ENCODE results near the gene KCNK17. TPM values are rescaled to one million over a fixed set of nuclear protein-coding genes. Genes with fewer than 3 reads are reported as not detected.

Gene KCNK17
- total RNA-seq, 4 donors from 2014 or later = not detected

DNA sequence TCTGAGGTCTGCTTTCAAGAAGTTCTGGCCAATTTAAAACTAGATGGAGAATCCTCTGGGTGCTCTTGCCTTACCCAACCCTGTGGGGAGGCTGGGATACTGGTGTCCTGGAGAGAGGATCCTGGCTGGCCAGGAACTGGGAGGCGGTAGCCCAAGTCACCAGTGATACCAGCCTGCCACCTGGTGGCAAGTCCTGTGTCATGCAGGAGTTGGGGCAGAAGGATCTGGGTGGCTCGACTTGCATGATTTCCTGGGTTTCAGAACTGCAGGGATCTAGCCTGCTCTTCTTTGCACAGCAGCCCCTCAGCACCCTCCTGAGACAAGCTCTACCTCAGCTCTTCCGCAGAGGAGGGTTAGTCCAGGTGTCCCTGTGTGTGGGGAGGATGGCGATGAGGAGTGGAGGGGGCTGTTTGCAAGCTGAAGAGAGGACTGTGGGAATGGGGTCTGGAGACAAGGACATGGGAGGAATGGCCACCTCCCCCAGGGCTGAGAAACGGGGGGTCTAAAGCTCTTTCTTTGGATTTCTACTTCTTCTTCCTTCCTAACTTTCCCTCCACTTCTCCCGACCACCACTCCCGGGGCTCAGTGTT, 4.2 kb downstream of the KCNK17 start:
- TF ChIP-seq, protein P1, sequence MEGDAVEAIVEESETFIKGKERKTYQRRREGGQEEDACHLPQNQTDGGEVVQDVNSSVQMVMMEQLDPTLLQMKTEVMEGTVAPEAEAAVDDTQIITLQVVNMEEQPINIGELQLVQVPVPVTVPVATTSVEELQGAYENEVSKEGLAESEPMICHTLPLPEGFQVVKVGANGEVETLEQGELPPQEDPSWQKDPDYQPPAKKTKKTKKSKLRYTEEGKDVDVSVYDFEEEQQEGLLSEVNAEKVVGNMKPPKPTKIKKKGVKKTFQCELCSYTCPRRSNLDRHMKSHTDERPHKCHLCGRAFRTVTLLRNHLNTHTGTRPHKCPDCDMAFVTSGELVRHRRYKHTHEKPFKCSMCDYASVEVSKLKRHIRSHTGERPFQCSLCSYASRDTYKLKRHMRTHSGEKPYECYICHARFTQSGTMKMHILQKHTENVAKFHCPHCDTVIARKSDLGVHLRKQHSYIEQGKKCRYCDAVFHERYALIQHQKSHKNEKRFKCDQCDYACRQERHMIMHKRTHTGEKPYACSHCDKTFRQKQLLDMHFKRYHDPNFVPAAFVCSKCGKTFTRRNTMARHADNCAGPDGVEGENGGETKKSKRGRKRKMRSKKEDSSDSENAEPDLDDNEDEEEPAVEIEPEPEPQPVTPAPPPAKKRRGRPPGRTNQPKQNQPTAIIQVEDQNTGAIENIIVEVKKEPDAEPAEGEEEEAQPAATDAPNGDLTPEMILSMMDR (IDR thresholded peaks at IDR 0.05; ENCODE audit: low read depth) = no peak

DNA sequence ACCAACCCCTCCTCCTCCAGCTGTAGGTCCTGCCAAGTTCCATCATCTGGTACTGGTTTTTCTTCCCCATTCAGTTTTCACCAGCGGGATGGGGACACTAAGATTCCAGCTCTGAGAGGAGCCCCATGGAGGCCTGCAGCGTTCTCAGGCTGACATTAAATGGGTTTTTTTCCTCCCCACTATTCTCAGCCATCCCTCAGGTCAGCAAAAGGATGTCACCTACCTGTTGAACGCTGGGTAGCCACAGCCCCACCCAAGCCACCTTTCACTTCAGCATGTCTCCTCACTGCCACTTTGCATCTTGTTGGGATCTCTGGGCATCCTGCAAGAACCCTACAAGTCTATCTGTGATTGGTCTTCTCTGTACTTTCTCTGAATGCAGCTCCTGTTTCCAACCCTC, 6.8 kb downstream of the KCNK17 start:
- TF ChIP-seq, protein P1 (IDR thresholded peaks at IDR 0.05; ENCODE audit: low read depth) = no peak

DNA sequence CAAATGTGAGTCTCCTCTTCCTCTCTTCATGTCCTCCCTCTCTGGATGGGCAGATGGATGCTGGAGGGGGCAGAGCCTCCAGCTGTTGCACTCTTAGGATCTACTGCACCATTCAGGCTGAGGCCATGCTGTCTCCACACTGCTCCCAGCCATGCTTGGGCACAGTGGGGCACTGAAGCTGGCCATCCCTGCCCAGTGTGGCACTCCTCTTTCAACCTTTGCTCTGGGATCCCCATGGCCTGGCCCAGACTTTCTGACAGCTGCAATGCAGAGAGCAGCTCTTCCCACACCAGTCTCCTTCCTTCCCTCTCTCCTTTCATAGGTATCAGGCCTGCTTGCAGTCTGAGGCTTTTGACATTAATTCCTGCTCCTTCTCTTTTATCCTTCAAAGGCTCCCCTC, 9.3 kb downstream of the KCNK17 start:
- TF ChIP-seq, protein P1 (IDR thresholded peaks at IDR 0.05; ENCODE audit: low read depth) = no peak

- TF ChIP-seq, protein P1 (IDR thresholded peaks at IDR 0.05; ENCODE audit: low read depth) = no peak
Observed at GRCh38 chr6:39303425-39304153, 10.6 kb downstream of the KCNK17 start.

- TF ChIP-seq, protein P1 (IDR thresholded peaks at IDR 0.05; ENCODE audit: low read depth) = no peak
Observed at GRCh38 chr6:39302669-39303424, 11.4 kb downstream of the KCNK17 start.

- TF ChIP-seq, protein P1 (IDR thresholded peaks at IDR 0.05; ENCODE audit: low read depth) = no peak
Observed at GRCh38 chr6:39302011-39302410, 12.2 kb downstream of the KCNK17 start.

GRCh38 chr6:39301606-39302005, 12.6 kb downstream of the KCNK17 start:
- TF ChIP-seq, protein P1 (IDR thresholded peaks at IDR 0.05; ENCODE audit: low read depth) = no peak

Measured in subcutaneous adipose tissue (tissue), 4 donors.